Upper lobe of right lung (tissue), 1 donor: ENCODE results near the gene BTAF1. TPM values are rescaled to one million over a fixed set of nuclear protein-coding genes. Genes with fewer than 3 reads are reported as not detected.
A peak's percentile ranks its signal among the peaks of the same experiment; 100 is the strongest.

Experiments used
- ATAC-seq: fragments of 200-7000 bp; cut with Tn5 transposase; one replicate; pipeline ENCODE4 v1.9.1; 2020; ENCODE audit warnings: mild to moderate bottlenecking, moderate library complexity
- DNase-seq: peaks from one replicate; pipeline ENCODE4 v3.0.0-alpha.2; 2020
- H3K27ac ChIP-seq: fragments of 200-600 bp; one replicate; pipeline ENCODE4 v1.8.0; 2022
- H3K27me3 ChIP-seq: fragments of 200-600 bp; one replicate; pipeline ENCODE4 v1.8.0; 2022; ENCODE audit warnings: mild to moderate bottlenecking
- H3K36me3 ChIP-seq: fragments of 200-600 bp; one replicate; pipeline ENCODE4 v1.8.0; 2022
- H3K4me1 ChIP-seq: fragments of 200-600 bp; one replicate; pipeline ENCODE4 v1.8.0; 2022
- H3K4me3 ChIP-seq: fragments of 200-600 bp; one replicate; pipeline ENCODE4 v1.8.0; 2022; ENCODE audit warnings: mild to moderate bottlenecking
- H3K9me3 ChIP-seq: fragments of 200-600 bp; one replicate; pipeline ENCODE4 v1.8.0; 2022
- CTCF ChIP-seq: fragments of 200-600 bp; IDR thresholded peaks from one replicate; pipeline ENCODE4 v1.8.0; 2022; ENCODE audit warnings: antibody characterized with exemption
- intact Hi-C: fragments of 100-400 bp; cut with DNase I; formaldehyde crosslinking; loops from one replicate; pipeline ENCODE4 v1.11.0; 2022
- total RNA-seq: library from RNA; stranded (reverse); fragmentation: NEBNext Ultra II Directional; extraction: Animal tissue kit (Norgen Biotek cat#: 25700); gene quantifications from one replicate; pipeline ENCODE4 v1.2.1, GENCODE V29; 2021
- donor health status: DM: no; HTN: yes; CAD: no; lungs with severe emphysema.

Gene BTAF1
- total RNA-seq, 1 donor from 2014 or later = 28.6 TPM

DNA sequence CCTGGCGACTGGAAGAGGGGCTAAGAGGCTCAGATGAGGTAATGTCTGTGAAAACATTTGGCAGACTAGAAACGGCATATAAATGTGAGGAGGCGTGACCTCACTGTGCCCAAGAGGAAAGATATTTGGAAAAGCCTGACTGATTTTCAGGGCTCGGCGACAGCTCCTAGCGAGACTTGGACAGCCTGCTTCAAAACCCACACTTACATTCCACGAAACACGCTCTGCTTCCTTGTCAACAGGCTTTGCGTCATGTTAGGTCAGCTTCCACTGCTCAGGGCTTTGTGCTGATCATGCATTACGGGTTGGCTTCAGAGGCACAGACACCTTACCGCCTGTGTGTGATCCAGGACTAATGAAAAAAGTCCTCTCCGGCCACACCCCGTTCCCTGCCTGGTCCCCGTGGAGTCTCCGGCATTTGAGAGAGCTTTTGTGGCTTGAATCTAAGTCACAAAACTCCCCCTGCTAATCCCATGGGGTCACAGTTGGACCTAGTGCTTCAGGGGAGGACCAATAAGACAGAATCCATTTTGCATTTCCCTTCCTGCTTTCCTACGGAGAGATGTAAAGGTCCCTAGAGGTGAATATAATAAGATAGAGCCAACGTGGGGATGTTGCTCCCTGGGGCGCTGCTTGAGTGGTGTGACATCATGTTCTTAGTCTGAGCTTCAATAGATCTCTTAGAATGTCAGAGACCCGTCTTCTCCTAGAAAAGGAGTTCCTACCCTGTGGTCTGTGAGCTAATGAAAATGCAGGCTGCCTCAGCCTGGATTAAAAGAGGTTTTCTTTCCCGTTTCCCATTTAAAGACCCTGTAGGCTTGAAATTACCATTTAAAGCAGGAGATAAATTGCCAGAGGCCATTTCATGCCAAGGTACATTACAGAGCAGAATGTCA, 39.8 kb upstream of the BTAF1 start:
- Histone ChIP-seq H3K4me3 (no peak overlapping the region), H3K9me3 (no peaks in the 10 kb centered on the region), H3K36me3 (no peaks in the 10 kb centered on the region), H3K4me1 (peaks cover 10% of the 10 kb centered on the region), H3K27me3 (no peaks in the 10 kb centered on the region), H3K27ac (no peak overlapping the region)
- TF ChIP-seq CTCF = no peak
- ATAC-seq (peak; percentile 80), DNase-seq (no peak)
- intact Hi-C loops = no loop called here

GRCh38 chr10:91884536-91884935, 39.0 kb upstream of the BTAF1 start:
- ATAC-seq = no peak
- Histone ChIP-seq H3K9me3 (no peaks in the 10 kb centered on the region), H3K27me3 (no peaks in the 10 kb centered on the region), H3K4me3 (no peak overlapping the region), H3K36me3 (no peaks in the 10 kb centered on the region), H3K4me1 (peaks cover 10% of the 10 kb centered on the region), H3K27ac (no peak overlapping the region)
- no peak for TF ChIP-seq CTCF
- intact Hi-C loops = no loop called here
- no peak for DNase-seq

DNA sequence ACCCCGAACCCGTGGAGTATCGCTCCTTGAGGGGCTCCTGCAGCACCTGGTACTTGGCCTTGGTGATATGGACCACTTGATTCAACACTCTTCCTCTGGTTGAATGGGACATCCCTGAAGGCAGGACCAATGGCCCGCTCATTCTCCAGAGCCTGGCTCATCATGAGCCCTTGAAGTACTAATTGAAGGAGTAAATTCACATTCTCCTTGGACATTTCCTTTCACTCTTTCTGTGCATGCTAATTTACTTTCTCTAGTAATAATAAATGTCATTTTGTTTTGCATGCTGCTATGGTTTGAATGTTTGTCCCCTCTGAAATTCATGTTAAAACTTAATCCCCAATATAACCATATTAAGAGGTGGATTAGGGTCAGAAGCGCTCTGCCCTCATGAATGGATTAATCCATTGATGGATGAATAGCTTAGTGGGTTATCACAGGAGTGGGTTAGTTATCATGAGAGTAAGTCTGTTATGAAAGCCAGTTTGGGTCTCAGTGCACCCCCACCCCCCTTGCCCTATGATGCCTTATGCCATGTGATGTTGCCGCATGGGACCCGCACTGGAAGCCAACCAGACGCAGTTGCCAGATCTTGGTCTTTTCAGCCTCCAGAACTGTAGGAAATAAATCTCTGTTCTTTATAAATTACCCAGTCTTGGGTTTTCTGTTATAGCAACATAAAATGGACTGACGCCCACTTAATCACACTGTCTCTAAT, 38.0 kb upstream of the BTAF1 start:
- H3K36me3 ChIP-seq = no peaks in the 10 kb centered on the region
- no peak for ATAC-seq

DNA sequence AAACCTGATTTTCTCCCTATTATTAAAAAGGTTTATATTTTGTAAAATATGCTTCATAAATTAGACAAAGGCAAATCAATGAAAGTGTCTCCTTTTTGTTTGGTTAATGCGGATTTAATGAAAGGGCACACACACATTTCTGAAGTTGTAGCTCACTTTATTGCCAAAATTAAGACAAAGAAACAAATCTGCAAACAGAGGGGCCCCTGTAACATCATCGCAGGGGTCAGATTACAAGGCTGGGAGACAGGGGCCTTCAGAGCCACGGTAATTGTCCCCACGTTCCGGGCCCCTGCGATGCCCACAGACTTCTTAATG, 36.7 kb upstream of the BTAF1 start:
- Histone ChIP-seq H3K9me3 (no peaks in the 10 kb centered on the region), H3K27me3 (no peaks in the 10 kb centered on the region), H3K27ac (no peak overlapping the region), H3K4me3 (peak overlapping the region; percentile 51), H3K4me1 (peaks cover 10% of the 10 kb centered on the region), H3K36me3 (no peaks in the 10 kb centered on the region)
- DNase-seq (no peak), ATAC-seq (no peak)
- TF ChIP-seq CTCF = no peak
- intact Hi-C loops = no loop called here

More for the DNA sequence above, 38.0 kb upstream of the BTAF1 start:
- Histone ChIP-seq H3K4me1 (peaks cover 10% of the 10 kb centered on the region), H3K27ac (no peak overlapping the region), H3K4me3 (no peak overlapping the region), H3K27me3 (no peaks in the 10 kb centered on the region), H3K9me3 (no peaks in the 10 kb centered on the region)
- no peak for DNase-seq
- no peak for TF ChIP-seq CTCF
- intact Hi-C loops = no loop called here

DNA sequence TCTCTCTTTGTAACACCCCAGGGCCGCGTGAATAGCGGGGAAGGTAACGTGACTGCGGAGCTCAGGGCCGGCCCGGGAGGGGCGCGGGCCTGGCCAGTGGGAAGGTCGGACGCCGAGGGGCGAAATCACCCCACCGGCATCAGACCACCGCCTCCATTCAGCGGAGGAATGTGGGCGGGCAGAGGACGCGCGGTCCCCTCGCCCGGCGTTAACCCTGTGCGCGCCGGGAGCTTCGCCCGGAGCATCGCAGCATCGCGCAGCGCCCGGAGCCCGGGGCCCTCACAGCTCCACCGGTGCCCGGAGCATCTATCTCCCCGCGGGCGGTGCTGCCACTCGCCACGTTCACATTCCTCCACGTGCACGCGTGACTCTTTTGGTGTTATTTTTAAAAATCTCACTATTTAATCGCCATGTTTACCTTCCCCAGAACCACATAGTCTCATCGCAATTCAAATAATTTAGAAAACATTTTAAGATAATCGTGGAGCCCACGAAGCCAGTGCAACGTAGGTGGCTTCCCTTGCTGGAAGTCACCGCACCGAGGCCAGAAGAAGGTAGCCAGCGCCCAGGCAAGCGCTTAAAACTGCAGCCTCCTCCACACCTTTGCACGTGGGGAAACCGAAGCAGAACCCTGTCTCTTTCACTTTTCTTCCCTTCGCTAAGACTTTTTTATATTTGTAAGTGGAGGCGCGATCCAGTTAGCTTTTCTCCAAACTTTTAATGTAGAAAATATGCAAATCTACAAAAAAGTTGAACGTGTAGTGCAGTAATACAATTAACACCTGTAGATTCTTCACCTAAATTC, 36.1 kb upstream of the BTAF1 start:
- Histone ChIP-seq H3K4me3 (peak overlapping the region; percentile 51), H3K27ac (no peak overlapping the region), H3K9me3 (no peaks in the 10 kb centered on the region), H3K4me1 (peaks cover 10% of the 10 kb centered on the region), H3K27me3 (no peaks in the 10 kb centered on the region), H3K36me3 (no peaks in the 10 kb centered on the region)
- intact Hi-C loops = no loop called here
- TF ChIP-seq CTCF = no peak
- ATAC-seq (peak; percentile 80), DNase-seq (peak; percentile 68)
